Vagina (tissue), 2 donors: ENCODE measurements around the gene RGS17.

ENCODE experiments used
- POLR2A ChIP-seq, 2 donors: fragments of 450-650 bp; IDR thresholded peaks; one replicate each; pipeline ENCODE4 v1.6.1; 2017; ENCODE audit warnings: antibody characterized with exemption in 2 of 2, mild to moderate bottlenecking in 2 of 2, moderate library complexity in 2 of 2
- TF ChIP-seq, protein P1 (sequence below), 3 experiments: fragments of 450-650 bp in 2 of 3; fragments of 200-600 bp in 1 of 3; sonication (generic) in 1 of 3; IDR thresholded peaks; one replicate each; pipeline ENCODE4 v1.5.1; 2017 to 2019; ENCODE audit warnings: antibody characterized with exemption in 3 of 3, mild to moderate bottlenecking in 2 of 3, moderate library complexity in 2 of 3

DNA sequence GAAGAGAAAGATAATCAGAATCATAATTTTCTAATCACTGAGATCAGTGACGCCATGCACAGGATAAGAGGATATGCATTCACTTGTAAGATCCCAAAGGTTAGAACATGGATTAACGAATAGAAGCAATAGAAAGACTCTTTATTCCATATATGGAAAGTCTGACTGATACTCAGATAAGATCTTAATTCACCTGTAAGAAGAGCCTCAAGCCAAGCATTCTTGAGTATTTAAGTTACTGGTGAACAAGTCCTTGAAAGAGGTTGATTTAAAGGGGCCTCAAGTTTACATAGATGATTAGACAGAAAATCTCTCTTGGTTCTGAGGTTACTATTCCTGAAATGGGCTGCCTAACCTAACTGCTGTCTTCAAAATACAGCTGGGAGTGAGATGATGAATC, 74.8 kb downstream of the RGS17 start:
- TF ChIP-seq, protein P1, sequence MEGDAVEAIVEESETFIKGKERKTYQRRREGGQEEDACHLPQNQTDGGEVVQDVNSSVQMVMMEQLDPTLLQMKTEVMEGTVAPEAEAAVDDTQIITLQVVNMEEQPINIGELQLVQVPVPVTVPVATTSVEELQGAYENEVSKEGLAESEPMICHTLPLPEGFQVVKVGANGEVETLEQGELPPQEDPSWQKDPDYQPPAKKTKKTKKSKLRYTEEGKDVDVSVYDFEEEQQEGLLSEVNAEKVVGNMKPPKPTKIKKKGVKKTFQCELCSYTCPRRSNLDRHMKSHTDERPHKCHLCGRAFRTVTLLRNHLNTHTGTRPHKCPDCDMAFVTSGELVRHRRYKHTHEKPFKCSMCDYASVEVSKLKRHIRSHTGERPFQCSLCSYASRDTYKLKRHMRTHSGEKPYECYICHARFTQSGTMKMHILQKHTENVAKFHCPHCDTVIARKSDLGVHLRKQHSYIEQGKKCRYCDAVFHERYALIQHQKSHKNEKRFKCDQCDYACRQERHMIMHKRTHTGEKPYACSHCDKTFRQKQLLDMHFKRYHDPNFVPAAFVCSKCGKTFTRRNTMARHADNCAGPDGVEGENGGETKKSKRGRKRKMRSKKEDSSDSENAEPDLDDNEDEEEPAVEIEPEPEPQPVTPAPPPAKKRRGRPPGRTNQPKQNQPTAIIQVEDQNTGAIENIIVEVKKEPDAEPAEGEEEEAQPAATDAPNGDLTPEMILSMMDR (IDR thresholded peaks at IDR 0.05), result no peak
- TF ChIP-seq POLR2A (IDR thresholded peaks at IDR 0.05), result no peak
